A172 (cell line): ENCODE measurements around the gene SYT5. TPM values are rescaled to one million over a fixed set of nuclear protein-coding genes. Genes with fewer than 3 reads are reported as not detected.
A peak's percentile ranks its signal among the peaks of the same experiment; 100 is the strongest.
"Not testable (repeated sequence)": the region's sequence is repeated elsewhere in the genome, so short reads cannot be mapped to it uniquely, and the experiment has no call there.

Experiments used
- DNase-seq: peaks from one replicate; pipeline ENCODE4 v3.0.0-alpha.2; 2015; ENCODE audit warnings: low spot score
- total RNA-seq: library from RNA; depleted of rRNA; stranded (reverse); fragments of >200 nt; shearing (Covaris generic); gene quantifications from 2 replicates; pipeline ENCODE4 v1.2.3, GENCODE V29; 2014; rRNA removed

Gene SYT5
- total RNA-seq = 0.09 and 1.8 TPM in 2 replicates

GRCh38 chr19:55179606-55180484, at the start of gene SYT5:
Gene SYT5, minus strand, starts transcription at chr19:55180289. Its CDS starts 1,248 bp downstream, at chr19:55179041.
- DNase-seq = no peak

- no peak for DNase-seq
Observed at GRCh38 chr19:55229789-55230182, 49.7 kb upstream of the SYT5 start.

GRCh38 chr19:55229145-55229788, 49.2 kb upstream of the SYT5 start:
- DNase-seq = no peak

GRCh38 chr19:55228403-55229031, 48.4 kb upstream of the SYT5 start, which contains the start of gene TMEM86B:
Gene TMEM86B, minus strand, starts transcription at chr19:55228763. Its CDS starts 22 bp downstream, at chr19:55228741.
- no peak for DNase-seq

- DNase-seq = no peak
Observed at GRCh38 chr19:55228015-55228391, 47.9 kb upstream of the SYT5 start.

- DNase-seq = no peak
Observed at GRCh38 chr19:55227241-55228014, 47.3 kb upstream of the SYT5 start.

GRCh38 chr19:55226788-55227187, 46.7 kb upstream of the SYT5 start:
- DNase-seq = no peak

GRCh38 chr19:55226273-55226672, 46.2 kb upstream of the SYT5 start:
- no peak for DNase-seq

- no peak for DNase-seq
Observed at GRCh38 chr19:55225415-55225958, 45.4 kb upstream of the SYT5 start.

GRCh38 chr19:55224679-55225414, 44.8 kb upstream of the SYT5 start:
- not testable (repeated sequence) for DNase-seq

- no peak for DNase-seq
Observed at GRCh38 chr19:55224038-55224665, 44.1 kb upstream of the SYT5 start.

GRCh38 chr19:55223291-55224037, 43.4 kb upstream of the SYT5 start:
- DNase-seq = no peak

GRCh38 chr19:55220525-55220924, 40.4 kb upstream of the SYT5 start:
- DNase-seq = peak; percentile 28

- peak; percentile 100 for DNase-seq
Observed at GRCh38 chr19:55216461-55217198, 36.5 kb upstream of the SYT5 start.

- no peak for DNase-seq
Observed at GRCh38 chr19:55213547-55213946, 33.5 kb upstream of the SYT5 start.

- DNase-seq = peak; percentile 47
Observed at GRCh38 chr19:55212447-55212846, 32.4 kb upstream of the SYT5 start.

- peak; percentile 100 for DNase-seq
Observed at GRCh38 chr19:55209693-55210472, 29.8 kb upstream of the SYT5 start.
